Smooth muscle cell (in vitro differentiated cells): ENCODE data around the gene MAST3. TPM values are rescaled to one million over a fixed set of nuclear protein-coding genes. Genes with fewer than 3 reads are reported as not detected.

Experiments used
- DNase-seq: peaks from one replicate; lab custom pipeline; 2025; ENCODE audit not compliant: unreplicated experiment; lab: John Stamatoyannopoulos, UW
- H2AFZ ChIP-seq: fragments of 200-600 bp; sonication (generic); 2 replicates; pipeline ENCODE4 v1.6.0; 2016; ENCODE audit warnings: antibody characterized with exemption, low read depth, mild to moderate bottlenecking
- H3F3A ChIP-seq: fragments of 200-600 bp; sonication (generic); 2 replicates; pipeline ENCODE4 v1.6.0; 2017; ENCODE audit warnings: antibody characterized with exemption, low read depth
- H3K27ac ChIP-seq: fragments of 200-600 bp; sonication (generic); 2 replicates; pipeline ENCODE4 v1.5.1; 2016; ENCODE audit warnings: low read depth, mild to moderate bottlenecking
- H3K27me3 ChIP-seq: fragments of 200-600 bp; sonication (generic); 2 replicates; pipeline ENCODE4 v1.6.1; 2016; ENCODE audit warnings: low read depth, mild to moderate bottlenecking
- H3K36me3 ChIP-seq: fragments of 200-600 bp; sonication (generic); 2 replicates; pipeline ENCODE4 v1.5.1; 2016; ENCODE audit warnings: low read depth
- H3K4me1 ChIP-seq: fragments of 200-600 bp; sonication (generic); 2 replicates; pipeline ENCODE4 v1.5.1; 2016; ENCODE audit warnings: low read depth
- H3K4me2 ChIP-seq: fragments of 200-600 bp; sonication (generic); 2 replicates; pipeline ENCODE4 v1.6.0; 2016; ENCODE audit warnings: mild to moderate bottlenecking
- H3K4me3 ChIP-seq: fragments of 200-600 bp; sonication (generic); 2 replicates; pipeline ENCODE4 v1.5.1; 2016; ENCODE audit warnings: mild to moderate bottlenecking
- H3K79me2 ChIP-seq: fragments of 200-600 bp; sonication (generic); 2 replicates; pipeline ENCODE4 v1.6.0; 2016; ENCODE audit warnings: low read depth, mild to moderate bottlenecking
- H3K9ac ChIP-seq: fragments of 200-600 bp; sonication (generic); 2 replicates; pipeline ENCODE4 v1.6.0; 2016; ENCODE audit warnings: low read depth
- H3K9me3 ChIP-seq: fragments of 200-600 bp; sonication (generic); replicated peaks from 2 replicates; pipeline ENCODE4 v1.5.1; 2016; ENCODE audit warnings: low read depth
- H4K20me1 ChIP-seq: fragments of 200-600 bp; sonication (generic); 2 replicates; pipeline ENCODE4 v1.6.0; 2016; ENCODE audit warnings: low read depth
- WGBS: methylation state at CpG from one replicate; pipeline ENCODE4 v1.1.7; 2016; ENCODE audit warnings: low lambda C conversion rate; 5-methylcytosine and 5-hydroxymethylcytosine counted together
- polyA plus RNA-seq: library from polyadenylated mRNA; unstranded; fragments of >200 nt; fragmentation: Nextera tagmentation; extraction: Ambion mirVana; gene quantifications from 2 replicates; pipeline ENCODE4 v1.2.1, GENCODE V29; 2016
- total RNA-seq: library from RNA; depleted of rRNA; stranded (reverse); fragments of >200 nt; gene quantifications from 2 replicates; pipeline ENCODE4 v1.2.3, GENCODE V29; 2014
- TF ChIP-seq, protein P1 (sequence below): fragments of 200-600 bp; sonication (generic); IDR thresholded peaks from 2 replicates; pipeline ENCODE4 v1.5.1; 2017; ENCODE audit warnings: borderline replicate concordance, mild to moderate bottlenecking, antibody characterized with exemption; ENCODE audit not compliant: insufficient read depth, poor library complexity, severe bottlenecking

MAST3 gene
- total RNA-seq (3.6 and 4.3 TPM in 2 replicates), polyA plus RNA-seq (4.3 and 10.3 TPM in 2 replicates)

DNA sequence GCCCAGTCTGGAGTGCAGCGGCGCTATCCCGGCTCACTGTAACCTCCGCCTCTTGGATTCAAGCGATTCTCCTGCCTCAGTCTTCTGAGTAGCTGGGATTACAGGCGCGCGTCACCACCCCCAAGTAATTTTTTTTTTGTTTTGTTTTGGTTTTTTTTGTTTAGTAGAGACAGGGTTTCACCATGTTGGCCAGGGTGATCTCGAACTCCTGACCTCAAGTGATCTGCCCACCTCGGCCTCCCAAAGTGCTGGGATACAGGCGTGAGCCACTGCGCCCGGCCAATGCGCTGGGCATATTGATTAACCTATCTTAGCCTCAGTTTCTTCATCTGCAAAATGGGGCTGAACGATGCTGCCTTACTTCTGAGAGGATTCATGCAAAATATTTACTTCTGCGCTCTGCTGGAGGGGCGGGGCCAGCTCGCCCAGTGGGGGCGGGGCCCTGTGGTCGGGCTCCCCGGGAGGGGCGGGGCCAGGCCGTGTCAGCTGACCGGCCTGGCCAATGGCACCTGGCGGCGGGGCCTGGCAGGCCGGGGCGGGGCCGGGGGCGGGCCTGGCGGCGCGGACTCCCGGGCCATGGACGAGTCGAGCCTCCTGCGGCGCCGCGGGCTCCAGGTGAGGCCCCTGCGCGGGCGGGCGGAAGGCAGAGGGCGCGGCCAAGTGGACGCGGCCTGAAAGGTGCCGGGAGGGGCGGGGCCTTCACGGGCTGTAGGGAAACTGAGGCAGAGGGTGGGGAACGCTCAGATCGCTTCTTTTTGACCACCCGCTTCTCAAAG lies at the start of gene MAST3:
Gene MAST3, plus strand, starts transcription at position 562 of the 776 bp plus-strand sequence. Its CDS starts 15 bp downstream, at position 577.
- DNase-seq, result peak; percentile 14

DNA sequence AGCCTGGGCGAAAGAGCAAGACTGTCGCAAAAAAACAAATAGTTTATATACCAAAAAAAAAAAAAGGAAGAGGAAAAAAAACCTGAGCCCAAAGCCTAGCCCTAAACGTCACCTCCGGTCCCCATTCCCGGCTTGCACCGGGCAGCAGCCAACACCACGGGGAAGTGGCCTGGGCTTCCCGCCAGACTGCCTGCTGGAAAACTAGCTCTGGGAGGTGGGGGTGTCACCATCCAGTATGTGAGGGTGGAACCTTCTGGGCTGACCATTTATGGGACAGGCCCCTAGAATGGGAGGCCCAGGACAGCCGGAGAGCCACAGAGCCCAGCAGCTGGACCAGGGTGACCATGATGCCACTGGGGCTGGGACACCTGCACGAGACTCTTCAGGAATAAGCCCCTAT lies 48.2 kb upstream of the MAST3 start:
- Histone ChIP-seq H3K4me1 (no peaks in the 10 kb centered on the region), H3K9me3 (no peaks in the 10 kb centered on the region), H3K27ac (no peak overlapping the region), H2AFZ (no peak overlapping the region), H4K20me1 (no peaks in the 10 kb centered on the region), H3K27me3 (no peaks in the 10 kb centered on the region), H3K9ac (no peak overlapping the region), H3F3A (no peaks in the 10 kb centered on the region), H3K4me2 (no peak overlapping the region), H3K4me3 (no peak overlapping the region), H3K36me3 (no peaks in the 10 kb centered on the region), H3K79me2 (no peaks in the 10 kb centered on the region)
- DNase-seq, result no peak
- 93% methylated on average over 10 of the region's 10 CpGs for WGBS
- TF ChIP-seq, protein P1, sequence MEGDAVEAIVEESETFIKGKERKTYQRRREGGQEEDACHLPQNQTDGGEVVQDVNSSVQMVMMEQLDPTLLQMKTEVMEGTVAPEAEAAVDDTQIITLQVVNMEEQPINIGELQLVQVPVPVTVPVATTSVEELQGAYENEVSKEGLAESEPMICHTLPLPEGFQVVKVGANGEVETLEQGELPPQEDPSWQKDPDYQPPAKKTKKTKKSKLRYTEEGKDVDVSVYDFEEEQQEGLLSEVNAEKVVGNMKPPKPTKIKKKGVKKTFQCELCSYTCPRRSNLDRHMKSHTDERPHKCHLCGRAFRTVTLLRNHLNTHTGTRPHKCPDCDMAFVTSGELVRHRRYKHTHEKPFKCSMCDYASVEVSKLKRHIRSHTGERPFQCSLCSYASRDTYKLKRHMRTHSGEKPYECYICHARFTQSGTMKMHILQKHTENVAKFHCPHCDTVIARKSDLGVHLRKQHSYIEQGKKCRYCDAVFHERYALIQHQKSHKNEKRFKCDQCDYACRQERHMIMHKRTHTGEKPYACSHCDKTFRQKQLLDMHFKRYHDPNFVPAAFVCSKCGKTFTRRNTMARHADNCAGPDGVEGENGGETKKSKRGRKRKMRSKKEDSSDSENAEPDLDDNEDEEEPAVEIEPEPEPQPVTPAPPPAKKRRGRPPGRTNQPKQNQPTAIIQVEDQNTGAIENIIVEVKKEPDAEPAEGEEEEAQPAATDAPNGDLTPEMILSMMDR, result no peak

More for the DNA sequence above, at the start of gene MAST3:
- no peaks in the 10 kb centered on the region for H3K9me3 ChIP-seq
- peak within 1 kb of the TSS; percentile 84 for H3K4me2 ChIP-seq
- peaks cover 20% of the 10 kb centered on the region for H3K27me3 ChIP-seq
- H3K36me3 ChIP-seq, result no peaks in the 10 kb centered on the region
- H3K79me2 ChIP-seq, result no peaks in the 10 kb centered on the region
- H3K27ac ChIP-seq, result no peak within 1 kb of the TSS
- H4K20me1 ChIP-seq, result no peaks in the 10 kb centered on the region
- peaks cover 4% of the 10 kb centered on the region for H3K4me1 ChIP-seq
- TF ChIP-seq, protein P1, result no peak
- WGBS, result 55% methylated on average over 24 of the region's 54 CpGs
- peaks cover 4% of the 10 kb centered on the region for H3F3A ChIP-seq
- no peak within 1 kb of the TSS for H2AFZ ChIP-seq
- H3K9ac ChIP-seq, result no peak within 1 kb of the TSS
- peak within 1 kb of the TSS; percentile 42 for H3K4me3 ChIP-seq

DNA sequence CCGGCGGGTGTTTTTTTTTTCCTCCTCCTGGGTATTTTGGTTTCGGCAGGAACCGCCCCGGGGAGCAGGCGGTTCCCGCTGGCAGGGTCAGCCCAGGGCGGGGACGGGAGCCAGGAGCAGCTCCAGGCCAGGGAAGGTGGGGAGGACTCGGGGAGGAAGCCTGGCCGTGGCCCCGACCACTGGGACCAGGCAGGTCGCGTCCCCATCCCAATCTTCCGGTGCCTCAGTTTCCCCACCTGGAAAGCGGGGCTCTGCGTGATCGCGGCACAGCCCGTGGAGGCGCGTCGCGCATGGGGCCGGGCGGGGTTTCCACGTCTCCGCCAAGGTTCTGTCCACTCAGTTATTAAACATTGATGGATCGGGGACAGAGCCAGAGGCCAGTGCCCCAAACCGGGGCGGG lies 45.7 kb upstream of the MAST3 start:
- DNase-seq, result no peak
- H3F3A ChIP-seq, result no peaks in the 10 kb centered on the region
- H3K4me1 ChIP-seq, result no peaks in the 10 kb centered on the region
- no peaks in the 10 kb centered on the region for H4K20me1 ChIP-seq
- H3K4me2 ChIP-seq, result no peak overlapping the region
- WGBS, result 94% methylated on average over 20 of the region's 31 CpGs
- no peaks in the 10 kb centered on the region for H3K9me3 ChIP-seq
- TF ChIP-seq, protein P1, result no peak
- no peaks in the 10 kb centered on the region for H3K36me3 ChIP-seq
- H3K79me2 ChIP-seq, result no peaks in the 10 kb centered on the region
- no peak overlapping the region for H3K9ac ChIP-seq
- no peak overlapping the region for H3K27ac ChIP-seq
- H3K4me3 ChIP-seq, result no peak overlapping the region
- H3K27me3 ChIP-seq, result no peaks in the 10 kb centered on the region
- no peak overlapping the region for H2AFZ ChIP-seq
